ENCODE results near the gene OPRD1.

OPRD1 gene

DNA sequence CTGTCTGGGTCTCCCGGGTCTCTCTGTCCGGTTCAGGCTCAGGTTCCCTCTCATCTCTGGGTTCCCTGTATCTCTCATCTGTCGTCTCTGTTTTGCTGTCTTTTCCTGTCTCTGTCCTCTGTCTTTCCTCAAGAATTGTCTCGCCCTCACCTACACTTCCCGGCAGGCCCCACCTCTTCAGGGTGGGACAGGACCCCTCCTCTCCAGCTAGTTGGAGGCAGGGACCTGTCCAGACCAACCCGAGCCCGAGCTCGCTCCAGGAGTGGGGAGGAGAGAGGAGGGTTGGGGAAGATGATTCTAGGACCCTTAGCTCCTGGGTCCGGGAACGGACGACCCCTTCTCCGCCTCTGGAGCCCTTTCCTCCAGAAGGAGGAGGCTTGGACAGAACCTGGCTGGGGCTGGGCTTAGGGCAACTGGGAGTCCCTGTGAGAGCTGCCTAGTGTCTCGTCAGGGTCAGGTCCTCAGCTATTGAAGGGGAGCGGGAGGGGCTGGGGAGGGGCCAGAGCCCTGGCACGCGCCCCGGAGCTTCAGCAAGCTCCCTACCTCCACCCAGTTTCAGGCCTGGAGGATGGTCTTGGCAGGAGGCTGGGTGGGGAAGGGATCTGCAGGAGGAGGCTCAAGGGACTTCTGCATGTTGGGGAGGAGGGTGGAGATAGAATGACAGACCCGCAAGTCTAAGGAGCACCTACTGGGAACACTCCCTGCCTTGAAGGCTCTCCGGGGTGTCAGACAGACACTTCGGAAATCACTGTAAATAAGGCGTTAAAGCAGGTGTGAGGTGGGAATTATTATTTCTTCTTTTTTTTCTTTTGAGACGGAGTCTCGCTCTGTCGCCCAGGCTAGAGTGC is 76.1 kb downstream of the OPRD1 start:
- H3K27ac ChIP-seq (ENCODE audit: extremely low read depth, low read depth, low read length): peak overlapping the region; percentile 66; the same call in 1 of the 2 replicates
- ChIA-PET POLR2A (interaction anchor here (0.8 to 1.3 kb wide), 4 partner anchors 26 to 293 kb away, joined by 3 to 5 read pairs (median 3); partner anchors contain the start of genes EPB41 and SRSF4), CTCF (interaction anchor here (0.6 to 1.8 kb wide), 4 partner anchors 11 to 229 kb away, joined by 3 to 15 read pairs (median 4); no protein-coding TSS in a partner anchor)
- H3K4me3 ChIP-seq (ENCODE audit: low read depth, low read length): peak overlapping the region; percentile 89
- H3K36me3 ChIP-seq (ENCODE audit: control insufficient read depth in 2 of 2, insufficient read depth in 1 of 2, low read length in 2 of 2): peaks cover 0 to 4% of the 10 kb centered on the region in 2 experiments; a peak in 2 of 3 replicates
- H3K4me1 ChIP-seq (ENCODE audit: control insufficient read depth, insufficient read depth, low read length): peaks cover 6% of the 10 kb centered on the region
- H3K9me3 ChIP-seq (ENCODE audit: control insufficient read depth, insufficient read depth, low read depth, low read length): no peaks in the 10 kb centered on the region
- TF ChIP-seq, protein P1, sequence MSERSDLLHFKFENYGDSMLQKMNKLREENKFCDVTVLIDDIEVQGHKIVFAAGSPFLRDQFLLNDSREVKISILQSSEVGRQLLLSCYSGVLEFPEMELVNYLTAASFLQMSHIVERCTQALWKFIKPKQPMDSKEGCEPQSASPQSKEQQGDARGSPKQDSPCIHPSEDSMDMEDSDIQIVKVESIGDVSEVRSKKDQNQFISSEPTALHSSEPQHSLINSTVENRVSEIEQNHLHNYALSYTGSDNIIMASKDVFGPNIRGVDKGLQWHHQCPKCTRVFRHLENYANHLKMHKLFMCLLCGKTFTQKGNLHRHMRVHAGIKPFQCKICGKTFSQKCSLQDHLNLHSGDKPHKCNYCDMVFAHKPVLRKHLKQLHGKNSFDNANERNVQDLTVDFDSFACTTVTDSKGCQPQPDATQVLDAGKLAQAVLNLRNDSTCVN (tag by site-specific recombination; optimal IDR thresholded peaks at IDR 0.05): peak; percentile 23
- TF ChIP-seq ZBTB48 (tag by site-specific recombination; IDR thresholded peaks at IDR 0.05): peak; percentile 90
- TF ChIP-seq KLF1 (tag by site-specific recombination; IDR thresholded peaks at IDR 0.05): peak; percentile 63
- TF ChIP-seq IKZF3 (tag by site-specific recombination; IDR thresholded peaks at IDR 0.05): peak; percentile 42; the same call in 1 of the 2 replicates
- TF ChIP-seq ZFHX2 (tag by site-specific recombination; conservative IDR thresholded peaks at IDR 0.05): 0 out of 2 replicates have a peak, but pooled peaks have one; percentile 15
- no peak for TF ChIP-seq REPIN1 (tag by site-specific recombination; IDR thresholded peaks at IDR 0.05; ENCODE audit: low read depth)
- TF ChIP-seq ZNF280C (tag by site-specific recombination; IDR thresholded peaks at IDR 0.05): no peak
- TF ChIP-seq ZBTB7A (tag by site-specific recombination; IDR thresholded peaks at IDR 0.05; ENCODE audit: low read depth): peak; percentile 75; the same call in 1 of the 2 replicates
- 0 out of 2 replicates have a peak, but pooled peaks have one; percentile 25 for TF ChIP-seq ZNF423 (tag by site-specific recombination; IDR thresholded peaks at IDR 0.05)
- no peak for TF ChIP-seq ZNF768 (tag by site-specific recombination; IDR thresholded peaks at IDR 0.05)
- TF ChIP-seq ZNF585B (tag by site-specific recombination; IDR thresholded peaks at IDR 0.05): no peak
- no peak for TF ChIP-seq ZNF391 (tag by site-specific recombination; IDR thresholded peaks at IDR 0.05; ENCODE audit: borderline replicate concordance, low read depth)
- no peak for TF ChIP-seq PRDM4 (tag by site-specific recombination; IDR thresholded peaks at IDR 0.05)
- no peak for TF ChIP-seq FEZF1 (tag by site-specific recombination; IDR thresholded peaks at IDR 0.05)
- TF ChIP-seq, protein P2, sequence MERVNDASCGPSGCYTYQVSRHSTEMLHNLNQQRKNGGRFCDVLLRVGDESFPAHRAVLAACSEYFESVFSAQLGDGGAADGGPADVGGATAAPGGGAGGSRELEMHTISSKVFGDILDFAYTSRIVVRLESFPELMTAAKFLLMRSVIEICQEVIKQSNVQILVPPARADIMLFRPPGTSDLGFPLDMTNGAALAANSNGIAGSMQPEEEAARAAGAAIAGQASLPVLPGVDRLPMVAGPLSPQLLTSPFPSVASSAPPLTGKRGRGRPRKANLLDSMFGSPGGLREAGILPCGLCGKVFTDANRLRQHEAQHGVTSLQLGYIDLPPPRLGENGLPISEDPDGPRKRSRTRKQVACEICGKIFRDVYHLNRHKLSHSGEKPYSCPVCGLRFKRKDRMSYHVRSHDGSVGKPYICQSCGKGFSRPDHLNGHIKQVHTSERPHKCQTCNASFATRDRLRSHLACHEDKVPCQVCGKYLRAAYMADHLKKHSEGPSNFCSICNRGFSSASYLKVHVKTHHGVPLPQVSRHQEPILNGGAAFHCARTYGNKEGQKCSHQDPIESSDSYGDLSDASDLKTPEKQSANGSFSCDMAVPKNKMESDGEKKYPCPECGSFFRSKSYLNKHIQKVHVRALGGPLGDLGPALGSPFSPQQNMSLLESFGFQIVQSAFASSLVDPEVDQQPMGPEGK (tag by site-specific recombination; IDR thresholded peaks at IDR 0.05): 0 out of 2 replicates have a peak, but pooled peaks have one; percentile 62
- TF ChIP-seq ZNF629 (tag by site-specific recombination; IDR thresholded peaks at IDR 0.05): 0 out of 2 replicates have a peak, but pooled peaks have one; percentile 8
- no peak for TF ChIP-seq GLI2 (tag by site-specific recombination; IDR thresholded peaks at IDR 0.05; ENCODE audit: borderline replicate concordance, low read depth)
- peak; percentile 76 for TF ChIP-seq GLIS2 (tag by site-specific recombination; IDR thresholded peaks at IDR 0.05)
- no peak for TF ChIP-seq ZNF792 (tag by site-specific recombination; IDR thresholded peaks at IDR 0.05)
- peak; percentile 6; the same call in 1 of the 2 replicates for TF ChIP-seq ZNF341 (tag by site-specific recombination; IDR thresholded peaks at IDR 0.05; ENCODE audit: low read depth)
- TF ChIP-seq ZNF600 (tag by site-specific recombination; IDR thresholded peaks at IDR 0.05): peak; percentile 64
- TF ChIP-seq ZNF747 (tag by site-specific recombination; IDR thresholded peaks at IDR 0.05): no peak
- TF ChIP-seq ZNF398 (tag by site-specific recombination; IDR thresholded peaks at IDR 0.05): 0 out of 2 replicates have a peak, but pooled peaks have one; percentile 54
- TF ChIP-seq ZNF140 (tag by site-specific recombination; IDR thresholded peaks at IDR 0.05): no peak
- TF ChIP-seq ZNF510 (tag by site-specific recombination; IDR thresholded peaks at IDR 0.05; ENCODE audit: insufficient replicate concordance): no peak
- TF ChIP-seq ZBTB17 (tag by site-specific recombination; IDR thresholded peaks at IDR 0.05): peak; percentile 55; the same call in 1 of the 2 replicates
- TF ChIP-seq GLIS1 (tag by site-specific recombination; IDR thresholded peaks at IDR 0.05): peak; percentile 45; the same call in 1 of the 2 replicates

All from HEK293 (cell line).